GM18519 (cell line): ENCODE data around the gene NUDCD2.

Experiments used
- ATAC-seq: cut with Tn5 transposase; IDR thresholded peaks from one replicate; pipeline ENCODE4 v1.9.1; 2021; ENCODE audit warnings: mild to moderate bottlenecking, moderate library complexity; ENCODE audit not compliant: unreplicated experiment, low FRiP score

The NUDCD2 gene

GRCh38 chr5:163459819-163460561 lies at the start of gene NUDCD2:
NUDCD2 (minus strand) TSS chr5:163460102; CDS start chr5:163460050, 52 bp downstream.
- ATAC-seq = peak; percentile 75

- ATAC-seq = no peak
Measured at GRCh38 chr5:163509291-163509951, 49.5 kb upstream of the NUDCD2 start.

DNA sequence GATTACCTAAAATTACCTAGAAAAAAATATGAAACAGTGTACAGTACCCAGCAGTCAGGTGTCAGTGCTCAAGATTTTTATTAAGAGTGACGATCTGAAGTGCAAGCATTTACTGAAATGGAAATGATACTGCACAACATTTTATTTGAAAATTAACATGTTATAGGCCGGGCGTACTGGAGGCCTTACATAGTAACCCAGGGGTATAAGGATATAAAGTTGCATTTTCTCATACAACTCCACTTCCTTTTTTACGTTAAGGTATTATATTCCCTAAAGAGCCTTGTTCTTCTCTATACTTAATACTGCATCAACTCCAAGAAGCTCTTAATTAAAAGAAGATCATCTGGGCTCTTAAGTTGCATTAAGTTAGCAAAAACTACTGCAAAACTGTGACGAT lies 48.9 kb upstream of the NUDCD2 start:
- ATAC-seq = no peak

DNA sequence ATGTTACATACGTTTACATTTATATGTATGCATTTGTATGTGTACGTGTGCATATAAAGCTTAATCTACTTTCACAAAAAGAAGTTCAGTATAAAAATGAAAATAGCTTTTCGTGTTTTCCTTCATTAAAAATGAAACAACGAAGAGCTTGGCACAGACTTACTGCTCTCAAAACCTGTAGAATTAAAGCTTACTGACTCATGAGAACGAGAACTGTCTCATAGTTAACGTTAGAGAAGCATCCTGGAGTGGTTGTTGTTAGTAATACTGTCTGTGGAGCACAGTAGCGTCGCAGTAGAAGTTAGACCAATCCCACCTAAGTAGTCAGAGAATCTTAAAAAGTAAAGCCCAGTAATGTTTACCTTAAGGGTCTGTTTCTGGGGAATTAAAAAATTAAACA lies 46.8 kb upstream of the NUDCD2 start:
- peak; percentile 11 for ATAC-seq

- peak; percentile 10 for ATAC-seq
Measured at GRCh38 chr5:163506095-163506457, 46.2 kb upstream of the NUDCD2 start.

DNA sequence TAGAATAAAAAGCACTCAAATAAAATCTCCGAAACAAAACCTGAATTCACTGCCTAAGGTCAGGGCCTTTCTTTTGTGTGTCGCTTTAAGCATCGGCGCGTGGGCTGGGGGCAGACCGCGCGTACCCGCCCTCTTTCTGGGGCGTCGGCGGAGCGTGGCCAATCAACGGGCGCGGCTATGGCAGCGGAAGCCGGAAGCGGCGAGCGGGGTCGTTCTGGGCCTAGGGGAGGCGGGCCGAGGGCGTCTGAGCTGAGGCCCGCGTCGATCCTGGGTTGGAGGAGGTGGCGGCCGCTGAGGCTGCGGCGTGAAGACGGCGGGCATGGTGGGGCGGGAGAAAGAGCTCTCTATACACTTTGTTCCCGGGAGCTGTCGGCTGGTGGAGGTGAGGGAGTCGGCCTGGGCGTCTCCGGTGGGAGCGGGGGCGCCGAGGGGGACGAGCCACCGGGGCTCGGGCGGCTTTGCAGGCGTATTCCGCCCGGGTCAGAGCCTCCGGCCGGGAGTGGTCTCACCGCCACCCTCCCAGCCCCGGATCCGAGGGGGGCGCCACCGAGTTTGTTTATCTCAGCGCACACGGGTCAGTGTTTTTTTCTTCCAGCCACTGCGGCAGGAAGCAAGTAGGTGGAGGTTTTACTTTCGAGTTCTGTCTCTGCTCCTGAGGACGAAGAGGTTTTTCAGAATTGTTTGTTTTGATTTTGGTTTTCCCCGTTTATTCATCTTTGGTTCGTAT lies 45.6 kb upstream of the NUDCD2 start, which contains the start of gene MAT2B:
Gene MAT2B (plus strand): TSS at position 252 of the 727 bp plus-strand sequence. CDS start 68 bp downstream, at position 320.
- peak; percentile 80 for ATAC-seq

- no peak for ATAC-seq
Measured at GRCh38 chr5:163505049-163505367, 45.1 kb upstream of the NUDCD2 start.

DNA sequence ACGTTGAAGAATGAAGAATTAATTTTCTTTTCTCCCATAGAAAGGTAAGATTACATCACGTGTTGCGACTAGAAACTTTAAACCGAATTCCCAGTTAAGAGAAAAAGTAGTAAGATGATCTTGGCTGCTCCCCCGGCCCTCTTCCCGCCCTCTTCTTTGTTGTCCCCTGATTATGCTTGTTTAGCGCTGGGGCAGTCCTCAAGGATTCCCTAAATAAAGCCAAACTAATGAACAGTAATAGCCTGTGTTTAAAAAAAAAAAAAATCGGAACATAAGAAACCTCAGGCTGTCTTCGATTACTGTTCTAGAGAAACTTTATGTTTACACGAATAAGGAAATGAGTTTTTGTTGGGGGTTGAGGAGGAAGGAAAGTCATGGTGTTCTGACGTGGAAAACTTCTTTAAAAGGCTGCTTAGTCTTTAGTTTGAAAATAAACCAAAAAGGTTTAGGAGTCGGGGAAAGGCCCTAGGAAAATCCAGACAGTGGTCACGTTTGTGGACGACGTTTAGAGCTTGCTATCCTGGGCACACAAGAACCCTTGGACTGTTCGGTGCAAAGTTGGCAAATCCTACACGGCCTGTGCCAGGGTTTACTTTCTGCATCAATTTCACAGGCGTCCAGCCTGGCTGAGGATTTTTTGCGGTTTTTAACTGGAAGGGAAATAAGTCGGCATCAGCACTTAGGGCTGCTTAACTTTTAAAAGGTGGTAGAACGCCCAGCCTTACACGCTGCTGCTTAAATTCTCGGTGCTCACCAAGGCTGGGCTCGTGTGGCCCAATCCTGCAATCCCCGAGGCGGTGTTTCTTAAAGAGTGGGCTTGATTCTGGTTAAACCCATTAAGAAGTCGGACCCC lies 44.4 kb upstream of the NUDCD2 start:
- no peak for ATAC-seq

- no peak for ATAC-seq
Measured at GRCh38 chr5:163503106-163504078, 43.5 kb upstream of the NUDCD2 start.

DNA sequence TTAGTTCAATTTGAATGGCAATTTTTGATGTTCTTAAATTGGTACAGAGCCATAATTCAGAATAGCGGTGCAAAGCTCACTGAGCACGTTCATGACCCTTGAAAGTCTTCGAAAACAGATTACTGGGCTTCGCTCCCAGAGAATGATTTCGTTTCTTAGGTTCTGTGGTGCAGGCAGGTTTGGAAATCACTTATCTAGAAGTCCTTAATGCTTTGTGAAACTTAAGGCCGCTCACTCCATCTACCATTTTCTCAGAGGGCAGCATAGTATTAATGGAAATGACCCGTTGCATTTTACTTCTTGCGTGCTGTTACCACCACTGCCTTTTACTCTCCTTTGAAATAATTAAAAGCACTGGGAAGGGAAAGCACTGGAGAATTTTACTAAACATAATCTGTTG lies 42.6 kb upstream of the NUDCD2 start:
- no peak for ATAC-seq

GRCh38 chr5:163498886-163499285 lies 39.0 kb upstream of the NUDCD2 start:
- ATAC-seq = no peak

DNA sequence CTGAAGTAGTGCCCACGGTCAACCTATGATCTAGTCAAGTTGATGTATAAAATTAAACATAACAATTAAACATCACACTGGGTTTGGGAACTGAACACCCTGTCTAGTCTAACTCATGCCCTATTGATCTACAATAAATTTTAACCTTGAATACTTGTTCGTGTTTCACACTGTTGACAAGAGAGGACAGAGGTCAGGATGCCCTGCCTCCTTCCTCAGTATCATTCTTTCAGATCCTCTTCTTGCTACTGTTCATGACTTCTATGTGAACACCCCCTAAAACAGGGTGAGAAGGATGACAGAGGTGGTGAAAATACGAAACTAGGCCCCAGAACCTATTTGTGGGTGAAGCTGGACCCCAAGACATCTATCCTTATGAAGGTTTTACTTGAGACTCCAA lies 37.4 kb upstream of the NUDCD2 start:
- no peak for ATAC-seq

- no peak for ATAC-seq
Measured at GRCh38 chr5:163496286-163496685, 36.4 kb upstream of the NUDCD2 start.

DNA sequence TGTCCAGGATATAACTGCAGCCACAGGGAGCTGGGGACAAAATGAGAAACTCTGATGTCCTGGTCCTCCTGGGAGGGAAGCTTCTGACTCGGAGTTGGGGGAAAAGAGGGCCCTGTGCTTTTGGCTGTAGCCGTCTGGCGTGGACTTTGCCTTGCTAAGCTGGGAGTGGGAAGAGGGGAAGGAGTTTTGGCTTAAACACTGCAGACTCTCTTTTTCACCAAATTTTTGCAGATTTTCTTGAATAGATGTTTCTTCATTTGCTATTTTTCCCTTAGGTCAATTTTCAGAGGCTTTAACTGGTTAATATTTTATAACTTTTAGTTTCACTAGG lies 29.8 kb upstream of the NUDCD2 start:
- ATAC-seq = no peak

DNA sequence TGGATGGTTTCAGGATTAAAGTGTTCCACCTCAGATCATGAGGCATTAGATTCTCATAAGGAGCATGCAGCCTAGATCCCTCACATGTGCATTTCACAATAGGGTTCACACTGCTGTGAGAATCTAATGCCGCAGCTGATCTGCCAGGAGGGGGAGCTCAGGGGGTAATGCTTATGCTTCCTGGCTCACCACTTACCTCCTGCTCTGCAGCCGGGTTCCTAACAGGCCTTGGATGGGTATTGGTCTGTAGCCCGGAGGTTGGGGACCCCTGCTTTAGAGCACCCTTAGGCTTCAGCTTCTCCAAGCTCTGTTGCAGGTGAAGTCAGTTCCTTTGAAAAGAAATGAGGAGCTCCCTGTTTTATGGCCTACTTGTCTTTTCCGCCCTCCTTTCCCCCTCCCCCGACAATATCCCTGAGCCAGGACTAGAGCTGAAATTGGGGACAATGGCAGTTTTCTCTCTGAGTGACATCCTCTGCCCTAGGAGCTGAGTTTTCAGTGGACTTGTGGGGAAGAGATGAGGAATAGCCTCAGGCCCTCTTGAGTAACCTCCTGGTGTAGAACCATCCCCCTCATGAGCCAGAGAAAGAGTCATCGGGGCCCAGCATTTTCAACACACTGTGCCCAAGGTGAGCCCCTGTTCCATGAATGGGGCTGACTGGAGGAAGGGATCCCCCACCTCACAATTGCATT lies 29.3 kb upstream of the NUDCD2 start:
- no peak for ATAC-seq

DNA sequence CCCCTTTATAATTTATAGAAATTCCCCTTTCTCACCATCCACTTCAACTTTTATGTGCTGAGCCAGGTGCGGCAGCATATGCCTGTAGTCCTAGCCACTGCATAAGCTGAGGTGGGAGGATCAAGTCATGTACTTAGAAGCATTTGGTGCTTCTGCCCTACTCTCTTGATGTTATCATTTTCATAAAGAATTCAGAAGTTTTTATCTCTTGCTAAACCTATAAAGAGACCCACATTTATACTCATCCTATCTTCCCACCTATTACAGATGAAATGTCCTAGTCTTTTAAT lies 19.0 kb upstream of the NUDCD2 start:
- no peak for ATAC-seq

DNA sequence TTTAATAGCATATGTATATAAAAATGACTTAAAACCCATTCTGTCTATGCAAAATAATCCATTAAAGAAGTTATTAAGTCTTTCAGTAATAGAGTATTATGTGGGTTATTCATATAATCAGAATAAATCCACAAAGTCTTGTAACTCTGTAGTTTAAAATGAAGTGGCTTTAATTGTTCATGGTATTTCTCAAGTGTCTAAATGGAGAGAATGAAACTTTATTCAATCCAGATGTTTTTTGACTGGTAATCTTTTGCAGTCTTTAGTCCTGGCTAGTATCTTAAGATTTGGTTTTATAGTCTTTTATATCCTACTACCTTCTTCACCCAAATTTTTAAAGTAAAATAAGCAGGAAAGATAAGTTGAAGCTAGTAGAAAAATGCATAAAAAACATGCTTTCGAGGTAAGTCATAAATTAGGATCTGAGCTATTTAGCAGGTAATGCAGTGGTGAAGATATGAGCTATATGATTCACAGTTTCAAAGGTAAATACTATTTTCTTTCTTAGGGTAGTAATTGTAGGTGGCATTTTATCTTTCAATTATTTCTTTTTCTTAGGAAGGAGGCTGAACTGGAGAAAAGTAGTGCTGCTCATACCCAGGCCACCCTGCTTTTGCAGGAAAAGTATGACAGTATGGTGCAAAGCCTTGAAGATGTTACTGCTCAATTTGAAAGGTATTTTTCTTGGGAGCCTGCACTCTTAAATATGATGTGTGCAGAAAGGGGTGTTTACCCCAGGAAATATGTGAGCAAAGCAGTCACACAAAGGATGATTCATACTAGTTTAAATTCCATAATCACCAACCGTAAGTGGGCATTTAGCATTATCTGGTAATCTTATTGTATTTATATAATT lies 18.5 kb upstream of the NUDCD2 start:
- no peak for ATAC-seq

DNA sequence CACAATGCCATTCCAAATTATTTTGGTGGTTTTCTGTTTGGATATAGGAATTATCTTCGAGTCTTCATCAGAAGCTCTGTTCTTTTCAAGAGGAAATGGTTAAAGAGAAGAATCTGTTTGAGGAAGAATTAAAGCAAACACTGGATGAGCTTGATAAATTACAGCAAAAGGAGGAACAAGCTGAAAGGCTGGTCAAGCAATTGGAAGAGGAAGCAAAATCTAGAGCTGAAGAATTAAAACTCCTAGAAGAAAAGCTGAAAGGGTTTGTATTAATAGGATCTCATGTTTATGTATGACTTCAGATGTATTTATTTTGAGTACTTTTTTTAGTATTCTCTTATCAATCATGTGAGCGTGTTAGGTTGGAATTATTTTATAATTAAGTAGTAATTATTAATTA lies 15.5 kb upstream of the NUDCD2 start:
- no peak for ATAC-seq
